ENCODE data around the gene SMIM32. TPM values are rescaled to one million over a fixed set of nuclear protein-coding genes. Genes with fewer than 3 reads are reported as not detected.
A peak's percentile ranks its signal among the peaks of the same experiment; 100 is the strongest.

SMIM32 gene
- total and polyA plus RNA-seq, 2 of the 13 experiments (the other 11 are each of a cell fraction or from before 2014, with no cell fraction given), result 0.15 to 0.20 TPM

- TF ChIP-seq RORA (CRISPR knock-in tag; IDR thresholded peaks at IDR 0.05) (no peak), RAD51 (IDR thresholded peaks at IDR 0.05; ENCODE audit: borderline replicate concordance) (no peak), MEF2D (CRISPR knock-in tag; IDR thresholded peaks at IDR 0.05) (no peak)
- TF ChIP-seq, protein P1, sequence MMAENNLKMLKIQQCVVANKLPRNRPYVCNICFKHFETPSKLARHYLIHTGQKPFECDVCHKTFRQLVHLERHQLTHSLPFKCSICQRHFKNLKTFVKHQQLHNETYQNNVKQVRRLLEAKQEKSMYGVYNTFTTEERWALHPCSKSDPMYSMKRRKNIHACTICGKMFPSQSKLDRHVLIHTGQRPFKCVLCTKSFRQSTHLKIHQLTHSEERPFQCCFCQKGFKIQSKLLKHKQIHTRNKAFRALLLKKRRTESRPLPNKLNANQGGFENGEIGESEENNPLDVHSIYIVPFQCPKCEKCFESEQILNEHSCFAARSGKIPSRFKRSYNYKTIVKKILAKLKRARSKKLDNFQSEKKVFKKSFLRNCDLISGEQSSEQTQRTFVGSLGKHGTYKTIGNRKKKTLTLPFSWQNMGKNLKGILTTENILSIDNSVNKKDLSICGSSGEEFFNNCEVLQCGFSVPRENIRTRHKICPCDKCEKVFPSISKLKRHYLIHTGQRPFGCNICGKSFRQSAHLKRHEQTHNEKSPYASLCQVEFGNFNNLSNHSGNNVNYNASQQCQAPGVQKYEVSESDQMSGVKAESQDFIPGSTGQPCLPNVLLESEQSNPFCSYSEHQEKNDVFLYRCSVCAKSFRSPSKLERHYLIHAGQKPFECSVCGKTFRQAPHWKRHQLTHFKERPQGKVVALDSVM (CRISPR knock-in tag; IDR thresholded peaks at IDR 0.05), result no peak
- no peak overlapping the region for H2AFZ ChIP-seq (ENCODE audit: low read length)
- ATAC-seq (no peak), FAIRE-seq (no peak), DNase-seq (ENCODE audit: low spot score) (no peak)
- no TSS peak for BruUV-seq (replicated peaks)
- in situ Hi-C loops (cut with HindIII; ENCODE audit: extremely low pct_ligation_motif_present, low pct_unique_long_range_greater_than_20kb) (no loop called here), intact Hi-C loops (cut with micrococcal nuclease; ENCODE audit: unreplicated experiment) (no loop called here)
- ChIA-PET CTCF (ENCODE audit: low intra/inter-chr PET ratio, low total read pairs) (no interaction called here), POLR2A (no interaction called here)
- H3K36me3 ChIP-seq (replicated peaks in 1 of 2; ENCODE audit: control insufficient read depth in 1 of 2, insufficient read depth in 2 of 2, low read length in 2 of 2), result no peaks in the 10 kb centered on the region
- H3K27me3 ChIP-seq (ENCODE audit: control insufficient read depth in 1 of 2, insufficient read depth in 2 of 2, low read length in 2 of 2), result peaks cover 0 to 44% of the 10 kb centered on the region in 2 experiments; a peak in 3 of 5 replicates
- H4K20me1 ChIP-seq (ENCODE audit: insufficient read depth, low read length), result no peaks in the 10 kb centered on the region
- 0% methylated on average over 3 of the region's 4 CpGs for WGBS (ENCODE audit: low lambda C conversion rate)
- no peak overlapping the region for H3K27ac ChIP-seq (ENCODE audit: extremely low read length, insufficient read depth, low read length)
- no peaks in the 10 kb centered on the region for H3K79me2 ChIP-seq (ENCODE audit: insufficient read depth, low read length)
- H3K9ac ChIP-seq (ENCODE audit: insufficient read depth, low read depth, low read length), result no peak overlapping the region
- no peaks in the 10 kb centered on the region for H3K4me1 ChIP-seq (ENCODE audit: insufficient read depth, low read length)
- H3K4me2 ChIP-seq (ENCODE audit: low read depth, low read length), result no peak overlapping the region
- no peaks in the 10 kb centered on the region for H3K9me3 ChIP-seq (ENCODE audit: low read length)
- H3K4me3 ChIP-seq (replicated peaks in 1 of 3; ENCODE audit: insufficient read depth in 1 of 3, low read depth in 2 of 3, low read length in 3 of 3), result no peak overlapping the region
These were observed 13.0 kb upstream of the SMIM32 start for GRCh38 chr5:136205941-136206340.

GRCh38 chr5:136205061-136205702 is 12.2 kb upstream of the SMIM32 start:
- Histone ChIP-seq H3K4me3 (replicated peaks in 1 of 3; ENCODE audit: insufficient read depth in 1 of 3, low read depth in 2 of 3, low read length in 3 of 3) (no peak overlapping the region), H2AFZ (ENCODE audit: low read length) (no peak overlapping the region), H3K36me3 (replicated peaks in 1 of 2; ENCODE audit: control insufficient read depth in 1 of 2, insufficient read depth in 2 of 2, low read length in 2 of 2) (no peaks in the 10 kb centered on the region), H3K27me3 (ENCODE audit: control insufficient read depth in 1 of 2, insufficient read depth in 2 of 2, low read length in 2 of 2) (peaks cover 0 to 41% of the 10 kb centered on the region in 2 experiments; a peak in 3 of 5 replicates), H3K27ac (ENCODE audit: extremely low read length, insufficient read depth, low read length) (no peak overlapping the region), H3K9me3 (ENCODE audit: low read length) (no peaks in the 10 kb centered on the region), H4K20me1 (ENCODE audit: insufficient read depth, low read length) (no peaks in the 10 kb centered on the region), H3K9ac (ENCODE audit: insufficient read depth, low read depth, low read length) (no peak overlapping the region), H3K4me2 (ENCODE audit: low read depth, low read length) (no peak overlapping the region), H3K4me1 (ENCODE audit: insufficient read depth, low read length) (no peaks in the 10 kb centered on the region), H3K79me2 (ENCODE audit: insufficient read depth, low read length) (no peaks in the 10 kb centered on the region)
- BruUV-seq (replicated peaks), result no TSS peak
- 49% methylated on average over 8 of the region's 8 CpGs for WGBS (ENCODE audit: low lambda C conversion rate)
- CTCF ChIA-PET (ENCODE audit: low intra/inter-chr PET ratio, low total read pairs), result no interaction called here
- DNase-seq (ENCODE audit: low spot score) (no peak), ATAC-seq (no peak), FAIRE-seq (no peak)
- in situ Hi-C loops (cut with HindIII; ENCODE audit: extremely low pct_ligation_motif_present, low pct_unique_long_range_greater_than_20kb), result no loop called here
- TF ChIP-seq, protein P2, sequence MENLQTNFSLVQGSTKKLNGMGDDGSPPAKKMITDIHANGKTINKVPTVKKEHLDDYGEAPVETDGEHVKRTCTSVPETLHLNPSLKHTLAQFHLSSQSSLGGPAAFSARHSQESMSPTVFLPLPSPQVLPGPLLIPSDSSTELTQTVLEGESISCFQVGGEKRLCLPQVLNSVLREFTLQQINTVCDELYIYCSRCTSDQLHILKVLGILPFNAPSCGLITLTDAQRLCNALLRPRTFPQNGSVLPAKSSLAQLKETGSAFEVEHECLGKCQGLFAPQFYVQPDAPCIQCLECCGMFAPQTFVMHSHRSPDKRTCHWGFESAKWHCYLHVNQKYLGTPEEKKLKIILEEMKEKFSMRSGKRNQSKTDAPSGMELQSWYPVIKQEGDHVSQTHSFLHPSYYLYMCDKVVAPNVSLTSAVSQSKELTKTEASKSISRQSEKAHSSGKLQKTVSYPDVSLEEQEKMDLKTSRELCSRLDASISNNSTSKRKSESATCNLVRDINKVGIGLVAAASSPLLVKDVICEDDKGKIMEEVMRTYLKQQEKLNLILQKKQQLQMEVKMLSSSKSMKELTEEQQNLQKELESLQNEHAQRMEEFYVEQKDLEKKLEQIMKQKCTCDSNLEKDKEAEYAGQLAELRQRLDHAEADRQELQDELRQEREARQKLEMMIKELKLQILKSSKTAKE (CRISPR knock-in tag; IDR thresholded peaks at IDR 0.05; ENCODE audit: borderline replicate concordance), result no peak
- TF ChIP-seq ZNF331 (CRISPR knock-in tag; IDR thresholded peaks at IDR 0.05), result peak; percentile 87
- intact Hi-C loops (cut with micrococcal nuclease; ENCODE audit: unreplicated experiment), result no loop called here
- POLR2A ChIA-PET, result no interaction called here
